Right atrium auricular region (tissue), 2 donors: ENCODE data around the gene FRMD4A. TPM values are rescaled to one million over a fixed set of nuclear protein-coding genes. Genes with fewer than 3 reads are reported as not detected.

Experiments
- DNase-seq: peaks from one replicate; pipeline ENCODE4 v3.0.0-alpha.2; 2019; ENCODE audit warnings: low spot score
- H3K27ac ChIP-seq, 2 donors: fragments of 200-600 bp; sonication (generic); 1 replicate in 1 of 2; 2 replicates in 1 of 2; pipeline ENCODE4 v1.5.1; 2016 to 2019
- H3K27me3 ChIP-seq, 2 donors: fragments of 200-600 bp; sonication (generic); one replicate each; pipeline versions ENCODE4 v1.5.1 to v1.6.0; 2017 to 2019
- H3K36me3 ChIP-seq: fragments of 200-600 bp; sonication (generic); one replicate; pipeline ENCODE4 v1.5.1; 2016
- H3K4me1 ChIP-seq, 2 donors: fragments of 200-600 bp; sonication (generic); one replicate each; pipeline versions ENCODE4 v1.5.1 to v1.6.0; 2017 to 2019
- H3K4me3 ChIP-seq, 2 donors: fragments of 200-600 bp; sonication (generic); 1 replicate in 1 of 2; 2 replicates in 1 of 2; pipeline ENCODE4 v1.5.1; 2017 to 2019; ENCODE audit warnings: mild to moderate bottlenecking in 1 of 2, moderate library complexity in 1 of 2
- H3K9me3 ChIP-seq, 2 donors: fragments of 200-600 bp; sonication (generic); one replicate each; pipeline ENCODE4 v1.5.1; 2019
- CTCF ChIP-seq, 2 donors: fragments of 200-600 bp; sonication (generic); IDR thresholded peaks; one replicate each; pipeline ENCODE4 v1.5.1; 2019; ENCODE audit warnings: antibody characterized with exemption in 2 of 2
- total RNA-seq, 2 donors: library from RNA; depleted of rRNA; stranded (reverse); fragments of >200 nt; gene quantifications; one replicate each; pipeline ENCODE4 v1.1.0, GENCODE V29; 2016

Gene FRMD4A
- total RNA-seq, 2 donors from 2014 or later: 15.9 to 22.9 TPM

- no peak for TF ChIP-seq CTCF (IDR thresholded peaks at IDR 0.05)
- Histone ChIP-seq H3K36me3 (no peaks in the 10 kb centered on the region), H3K4me3 (no peak overlapping the region), H3K27ac (peak overlapping the region in 1 of 2 donors; percentile 78), H3K27me3 (no peaks in the 10 kb centered on the region), H3K9me3 (no peaks in the 10 kb centered on the region), H3K4me1 (peaks cover 0 to 57% of the 10 kb centered on the region in 2 donors)
- DNase-seq: no peak
Measured at GRCh38 chr10:13883636-13884444, 446.9 kb downstream of the FRMD4A start.

- Histone ChIP-seq H3K36me3 (no peaks in the 10 kb centered on the region), H3K9me3 (no peaks in the 10 kb centered on the region), H3K4me3 (no peak overlapping the region), H3K4me1 (peaks cover 0 to 67% of the 10 kb centered on the region in 2 donors), H3K27me3 (no peaks in the 10 kb centered on the region), H3K27ac (peak overlapping the region; percentile 47 to 78)
- no peak for DNase-seq
- TF ChIP-seq CTCF (IDR thresholded peaks at IDR 0.05): no peak
Measured at GRCh38 chr10:13882119-13882711, 448.5 kb downstream of the FRMD4A start.

GRCh38 chr10:13880760-13881159, 450.0 kb downstream of the FRMD4A start:
- Histone ChIP-seq H3K27ac (peak overlapping the region; percentile 47 to 78), H3K27me3 (no peaks in the 10 kb centered on the region), H3K4me1 (peaks cover 0 to 73% of the 10 kb centered on the region in 2 donors), H3K9me3 (no peaks in the 10 kb centered on the region), H3K36me3 (no peaks in the 10 kb centered on the region), H3K4me3 (no peak overlapping the region)
- no peak for DNase-seq
- no peak for TF ChIP-seq CTCF (IDR thresholded peaks at IDR 0.05)

GRCh38 chr10:13877154-13877909, 453.4 kb downstream of the FRMD4A start:
- peaks cover 0 to 62% of the 10 kb centered on the region in 2 donors for H3K4me1 ChIP-seq
- peak overlapping the region in 1 of 2 donors; percentile 15 for H3K4me3 ChIP-seq
- DNase-seq: peak; percentile 90

GRCh38 chr10:13873196-13873595, 457.5 kb downstream of the FRMD4A start:
- TF ChIP-seq CTCF (IDR thresholded peaks at IDR 0.05): no peak
- H3K27me3 ChIP-seq: no peaks in the 10 kb centered on the region
- H3K4me3 ChIP-seq: no peak overlapping the region
- no peaks in the 10 kb centered on the region for H3K9me3 ChIP-seq
- peaks cover 0 to 28% of the 10 kb centered on the region in 2 donors for H3K4me1 ChIP-seq
- no peak for DNase-seq
- H3K36me3 ChIP-seq: no peaks in the 10 kb centered on the region
- H3K27ac ChIP-seq: peak overlapping the region; percentile 16 to 63

More at GRCh38 chr10:13877154-13877909, 453.4 kb downstream of the FRMD4A start:
- Histone ChIP-seq H3K27ac (peak overlapping the region; percentile 78 to 82), H3K27me3 (no peaks in the 10 kb centered on the region), H3K9me3 (no peaks in the 10 kb centered on the region), H3K36me3 (no peaks in the 10 kb centered on the region)
- TF ChIP-seq CTCF (IDR thresholded peaks at IDR 0.05): no peak
